Measurements from ENCODE around the gene RABGAP1.
"Not testable (repeated sequence)": the region's sequence is repeated elsewhere in the genome, so short reads cannot be mapped to it uniquely, and the experiment has no call there.

Gene RABGAP1

GRCh38 chr9:122940749-122941581 lies at the start of gene RABGAP1:
Gene RABGAP1 (plus strand): TSS chr9:122941020. CDS start chr9:122957060, 16,040 bp downstream.
- peak; percentile 99 for DNase-seq

GRCh38 chr9:122897969-122898368 lies 42.9 kb upstream of the RABGAP1 start:
- no peak for DNase-seq

- no peak for DNase-seq
These were observed 40.0 kb upstream of the RABGAP1 start for GRCh38 chr9:122900791-122901190.

- peak; percentile 17 for DNase-seq
These were observed 36.4 kb upstream of the RABGAP1 start for GRCh38 chr9:122904466-122904822.

GRCh38 chr9:122904823-122905710 lies 35.8 kb upstream of the RABGAP1 start, which contains the start of gene RC3H2:
Gene RC3H2 (minus strand): TSS chr9:122905359. CDS start chr9:122897509, 7,850 bp downstream.
- peak; percentile 99 for DNase-seq

GRCh38 chr9:122906122-122906521 lies 34.7 kb upstream of the RABGAP1 start:
- DNase-seq: not testable (repeated sequence)

GRCh38 chr9:122912671-122912963 lies 28.2 kb upstream of the RABGAP1 start:
- no peak for DNase-seq

GRCh38 chr9:122912964-122913673 lies 27.7 kb upstream of the RABGAP1 start, which contains the start of gene ZBTB6:
Gene ZBTB6 (minus strand): TSS chr9:122913323. CDS start chr9:122912072, 1,251 bp downstream.
- peak; percentile 82 for DNase-seq

- no peak for DNase-seq
These were observed 22.5 kb upstream of the RABGAP1 start for GRCh38 chr9:122918310-122918709.

- DNase-seq: no peak
These were observed 18.1 kb upstream of the RABGAP1 start for GRCh38 chr9:122922713-122923112.

GRCh38 chr9:122923947-122924346 lies 16.9 kb upstream of the RABGAP1 start:
- DNase-seq: no peak

GRCh38 chr9:122929796-122930354 lies 10.9 kb upstream of the RABGAP1 start:
- DNase-seq: no peak

GRCh38 chr9:122930541-122931225 lies 10.1 kb upstream of the RABGAP1 start:
- DNase-seq: no peak

GRCh38 chr9:122931226-122932121 lies 9.3 kb upstream of the RABGAP1 start, which contains the start of gene ZBTB26:
Gene ZBTB26 (minus strand): TSS chr9:122931512. CDS start chr9:122919934, 11,578 bp downstream.
- DNase-seq: peak; percentile 89

GRCh38 chr9:122936464-122936863 lies 4.4 kb upstream of the RABGAP1 start:
- DNase-seq: no peak

- DNase-seq: no peak
These were observed 3.9 kb upstream of the RABGAP1 start for GRCh38 chr9:122936883-122937282.

- DNase-seq: no peak
These were observed 1.2 kb upstream of the RABGAP1 start for GRCh38 chr9:122939601-122940000.

- no peak for DNase-seq
These were observed 419 bp upstream of the RABGAP1 start for GRCh38 chr9:122940454-122940748.

- DNase-seq: no peak
These were observed 888 bp downstream of the RABGAP1 start for GRCh38 chr9:122941582-122942234.
